HepG2 (cell line): ENCODE measurements around the gene TMCC1. TPM values are rescaled to one million over a fixed set of nuclear protein-coding genes. Genes with fewer than 3 reads are reported as not detected.
A peak's percentile ranks its signal among the peaks of the same experiment; 100 is the strongest.

Experiments
- ARHGAP35 ChIP-seq: sonication (generic); formaldehyde crosslinking; IDR thresholded peaks from 2 replicates; pipeline ENCODE4 v1.9.0; 2022; ENCODE audit warnings: mild to moderate bottlenecking, inconsistent platforms, moderate library complexity, missing genetic modification reagents, borderline replicate concordance
- ATRX ChIP-seq: sonication (generic); formaldehyde crosslinking; IDR thresholded peaks from 2 replicates; pipeline ENCODE4 v1.4.0; 2020; ENCODE audit warnings: missing genetic modification reagents, borderline replicate concordance
- EEA1 ChIP-seq: sonication (generic); formaldehyde crosslinking; IDR thresholded peaks from 2 replicates; pipeline ENCODE4 v1.5.1; 2020; ENCODE audit warnings: mild to moderate bottlenecking, missing genetic modification reagents, borderline replicate concordance
- POLR2AphosphoS2 ChIP-seq: IDR thresholded peaks from 2 replicates; pipeline ENCODE4 v1.6.1; 2011; ENCODE audit warnings: low read depth, low read length, improper control_type of control experiment
- PRDM10 ChIP-seq: sonication (generic); formaldehyde crosslinking; IDR thresholded peaks from 2 replicates; pipeline ENCODE4 v1.4.0; 2020; ENCODE audit warnings: low read depth, missing genetic modification reagents
- RARA ChIP-seq: IDR thresholded peaks from 2 replicates; pipeline ENCODE4 v1.6.1; 2016; ENCODE audit warnings: missing genetic modification reagents, missing compliant biosample characterization
- RCOR2 ChIP-seq: IDR thresholded peaks from 2 replicates; pipeline ENCODE4 v1.6.1; 2016; ENCODE audit warnings: missing biosample characterization, missing genetic modification reagents
- RFXAP ChIP-seq: sonication (generic); formaldehyde crosslinking; IDR thresholded peaks from 2 replicates; pipeline ENCODE4 v1.4.0; 2020; ENCODE audit warnings: missing genetic modification reagents, borderline replicate concordance
- SAP130 ChIP-seq: IDR thresholded peaks from 2 replicates; pipeline ENCODE4 v1.6.1; 2016; ENCODE audit warnings: low read depth
- SIX4 ChIP-seq: sonication (generic); formaldehyde crosslinking; IDR thresholded peaks from 2 replicates; pipeline ENCODE4 v1.4.0; 2020; ENCODE audit warnings: missing genetic modification reagents
- WIZ ChIP-seq: sonication (generic); formaldehyde crosslinking; IDR thresholded peaks from 2 replicates; pipeline ENCODE4 v1.5.1; 2020; ENCODE audit warnings: mild to moderate bottlenecking, missing genetic modification reagents
- ZFP37 ChIP-seq: sonication (generic); formaldehyde crosslinking; IDR thresholded peaks from 2 replicates; pipeline ENCODE4 v1.4.0; 2020; ENCODE audit warnings: missing genetic modification reagents, borderline replicate concordance
- polyA plus RNA-seq, 8 experiments: library from polyadenylated mRNA; depleted of rRNA in 3 of 8; stranded (reverse) in 7 of 8; unstranded in 1 of 8; fragments of >200 nt; fragmentation: Illumina TruSeq in 4 of 8; extraction: Trizol in 4 of 8; gene quantifications; 2 replicates each; pipeline versions ENCODE4 v1.2.1 to v1.2.3, GENCODE V29; 2011 to 2016; ENCODE audit warnings: low read depth in 4 of 8, missing spikeins in 1 of 8, mixed read lengths in 1 of 8; ENCODE audit not compliant: insufficient read depth in 1 of 8
- total RNA-seq, 5 experiments: library from RNA; depleted of rRNA; stranded (reverse); fragments of >200 nt; fragmentation: Illumina TruSeq; extraction: Trizol; gene quantifications; 2 replicates each; pipeline ENCODE4 v1.2.3, GENCODE V29; 2016; ENCODE audit warnings: low read depth in 1 of 5
- TF ChIP-seq, protein P1 (sequence below): sonication (generic); formaldehyde crosslinking; IDR thresholded peaks from 2 replicates; pipeline ENCODE4 v1.5.1; 2020; ENCODE audit warnings: mild to moderate bottlenecking, missing genetic modification reagents
- TF ChIP-seq, protein P2 (sequence below): IDR thresholded peaks from 2 replicates; pipeline ENCODE4 v1.6.1; 2016; ENCODE audit warnings: control low read depth
- TF ChIP-seq, protein P3 (sequence below): IDR thresholded peaks from 2 replicates; pipeline ENCODE4 v1.6.1; 2016; ENCODE audit warnings: mild to moderate bottlenecking, missing biosample characterization, missing genetic modification reagents

Gene TMCC1
- total and polyA plus RNA-seq, 2 of the 13 experiments (the other 11 are each of a cell fraction or from before 2014, with no cell fraction given), result 12.1 to 264 TPM

DNA sequence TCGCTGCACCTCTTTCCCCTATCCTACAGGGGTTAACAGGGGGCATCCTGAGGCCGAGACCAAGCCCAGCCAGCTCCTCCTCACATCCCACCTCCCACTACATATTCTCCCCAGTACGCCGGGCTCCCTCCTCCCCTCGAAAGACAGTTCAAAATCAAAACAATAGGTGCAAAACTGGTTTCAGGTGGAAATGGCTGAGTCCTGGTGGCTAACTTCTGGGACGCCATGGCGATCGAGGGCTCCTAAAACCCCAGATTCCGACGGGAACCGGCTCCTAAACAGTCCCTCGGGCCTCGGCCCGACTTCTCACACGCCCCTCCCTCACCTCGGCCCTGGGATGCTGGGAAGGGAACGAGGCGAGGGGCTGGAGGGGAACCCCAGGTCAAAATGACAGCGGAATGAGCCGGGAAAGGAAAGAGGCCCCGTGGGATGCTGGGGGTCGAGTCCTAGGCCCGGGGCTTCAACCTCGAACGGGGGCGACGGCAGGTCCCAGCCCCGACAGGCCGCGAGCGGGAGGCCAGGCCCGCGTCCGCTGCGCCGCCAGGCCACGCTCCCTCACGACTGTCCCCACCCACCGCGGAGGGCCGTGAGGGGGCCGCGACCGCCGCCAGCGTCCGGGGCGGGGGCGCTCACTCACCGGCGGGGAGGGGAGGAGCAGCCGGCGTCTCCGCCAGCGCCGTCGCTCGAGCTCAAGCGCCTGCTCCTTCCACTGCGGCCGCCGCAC lies 492 bp downstream of the TMCC1 start (continued):
- TF ChIP-seq, protein P1, sequence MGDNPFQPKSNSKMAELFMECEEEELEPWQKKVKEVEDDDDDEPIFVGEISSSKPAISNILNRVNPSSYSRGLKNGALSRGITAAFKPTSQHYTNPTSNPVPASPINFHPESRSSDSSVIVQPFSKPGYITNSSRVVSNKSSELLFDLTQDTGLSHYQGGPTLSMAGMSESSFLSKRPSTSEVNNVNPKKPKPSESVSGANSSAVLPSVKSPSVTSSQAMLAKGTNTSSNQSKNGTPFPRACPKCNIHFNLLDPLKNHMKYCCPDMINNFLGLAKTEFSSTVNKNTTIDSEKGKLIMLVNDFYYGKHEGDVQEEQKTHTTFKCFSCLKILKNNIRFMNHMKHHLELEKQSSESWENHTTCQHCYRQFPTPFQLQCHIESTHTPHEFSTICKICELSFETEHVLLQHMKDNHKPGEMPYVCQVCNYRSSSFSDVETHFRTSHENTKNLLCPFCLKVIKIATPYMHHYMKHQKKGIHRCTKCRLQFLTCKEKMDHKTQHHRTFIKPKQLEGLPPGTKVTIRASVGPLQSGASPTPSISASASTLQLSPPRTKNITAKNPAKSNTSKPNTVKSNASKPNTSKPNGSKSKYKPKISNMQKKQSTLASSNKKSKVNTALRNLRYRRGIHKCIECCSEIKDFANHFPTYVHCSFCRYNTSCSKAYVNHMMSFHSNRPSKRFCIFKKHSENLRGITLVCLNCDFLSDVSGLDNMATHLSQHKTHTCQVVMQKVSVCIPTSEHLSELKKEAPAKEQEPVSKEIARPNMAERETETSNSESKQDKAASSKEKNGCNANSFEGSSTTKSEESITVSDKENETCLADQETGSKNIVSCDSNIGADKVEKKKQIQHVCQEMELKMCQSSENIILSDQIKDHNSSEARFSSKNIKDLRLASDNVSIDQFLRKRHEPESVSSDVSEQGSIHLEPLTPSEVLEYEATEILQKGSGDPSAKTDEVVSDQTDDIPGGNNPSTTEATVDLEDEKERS (CRISPR knock-in tag), result no peak
- no peak for TF ChIP-seq POLR2AphosphoS2
- TF ChIP-seq WIZ, result no peak
- TF ChIP-seq PRDM10 (CRISPR knock-in tag), result no peak
- TF ChIP-seq, protein P2, sequence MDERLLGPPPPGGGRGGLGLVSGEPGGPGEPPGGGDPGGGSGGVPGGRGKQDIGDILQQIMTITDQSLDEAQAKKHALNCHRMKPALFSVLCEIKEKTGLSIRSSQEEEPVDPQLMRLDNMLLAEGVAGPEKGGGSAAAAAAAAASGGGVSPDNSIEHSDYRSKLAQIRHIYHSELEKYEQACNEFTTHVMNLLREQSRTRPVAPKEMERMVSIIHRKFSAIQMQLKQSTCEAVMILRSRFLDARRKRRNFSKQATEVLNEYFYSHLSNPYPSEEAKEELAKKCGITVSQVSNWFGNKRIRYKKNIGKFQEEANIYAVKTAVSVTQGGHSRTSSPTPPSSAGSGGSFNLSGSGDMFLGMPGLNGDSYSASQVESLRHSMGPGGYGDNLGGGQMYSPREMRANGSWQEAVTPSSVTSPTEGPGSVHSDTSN (CRISPR knock-in tag), result no peak
- no peak for TF ChIP-seq RCOR2
- no peak for TF ChIP-seq ARHGAP35 (CRISPR knock-in tag)
- no peak for TF ChIP-seq ZFP37 (CRISPR knock-in tag)
- TF ChIP-seq ATRX (CRISPR knock-in tag), result no peak
- TF ChIP-seq RFXAP, result no peak
- no peak for TF ChIP-seq SIX4 (CRISPR knock-in tag)
- TF ChIP-seq, protein P3, sequence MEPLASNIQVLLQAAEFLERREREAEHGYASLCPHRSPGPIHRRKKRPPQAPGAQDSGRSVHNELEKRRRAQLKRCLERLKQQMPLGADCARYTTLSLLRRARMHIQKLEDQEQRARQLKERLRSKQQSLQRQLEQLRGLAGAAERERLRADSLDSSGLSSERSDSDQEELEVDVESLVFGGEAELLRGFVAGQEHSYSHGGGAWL (CRISPR knock-in tag), result peak; percentile 40; the same call in 1 of the 2 replicates
- TF ChIP-seq EEA1, result peak; percentile 53; the same call in 1 of the 2 replicates
- TF ChIP-seq SAP130, result peak; percentile 59; the same call in 1 of the 2 replicates
- no peak for TF ChIP-seq RARA (CRISPR knock-in tag)
